ENCODE data around the gene SATL1.
"Not testable (repeated sequence)": the region's sequence is repeated elsewhere in the genome, so short reads cannot be mapped to it uniquely, and the experiment has no call there.

Gene SATL1

GRCh38 chrX:85243761-85244449 is at the start of gene SATL1, which contains the start of gene ZNF711:
SATL1 (minus strand) TSS chrX:85243779; CDS start chrX:85108968, 134,811 bp downstream.
ZNF711 (plus strand) TSS chrX:85243991; CDS start chrX:85247573, 3,582 bp downstream.
- peak; percentile 40 for DNase-seq

GRCh38 chrX:85288992-85289723 is 45.6 kb upstream of the SATL1 start:
- DNase-seq: no peak

GRCh38 chrX:85285286-85285685 is 41.7 kb upstream of the SATL1 start:
- DNase-seq: not testable (repeated sequence)

GRCh38 chrX:85244450-85245211 is 1.1 kb upstream of the SATL1 start:
- DNase-seq: no peak

- DNase-seq: no peak
Measured at GRCh38 chrX:85243155-85243554, 424 bp downstream of the SATL1 start.

- DNase-seq: no peak
Measured at GRCh38 chrX:85223359-85223758, 20.2 kb downstream of the SATL1 start.

GRCh38 chrX:85221361-85221760 is 22.2 kb downstream of the SATL1 start:
- DNase-seq: no peak

- no peak for DNase-seq
Measured at GRCh38 chrX:85215946-85216345, 27.6 kb downstream of the SATL1 start.

- no peak for DNase-seq
Measured at GRCh38 chrX:85213792-85214530, 29.6 kb downstream of the SATL1 start.

- DNase-seq: no peak
Measured at GRCh38 chrX:85203461-85203970, 40.1 kb downstream of the SATL1 start.

- DNase-seq: no peak
Measured at GRCh38 chrX:85196319-85196718, 47.3 kb downstream of the SATL1 start.

- no peak for DNase-seq
Measured at GRCh38 chrX:85159644-85160043, 83.9 kb downstream of the SATL1 start.

- no peak for DNase-seq
Measured at GRCh38 chrX:85140964-85141363, 102.6 kb downstream of the SATL1 start.

GRCh38 chrX:85139422-85139821 is 104.2 kb downstream of the SATL1 start:
- no peak for DNase-seq

GRCh38 chrX:85136409-85136808 is 107.2 kb downstream of the SATL1 start:
- DNase-seq: no peak

GRCh38 chrX:85115252-85115651 is 128.3 kb downstream of the SATL1 start:
- DNase-seq: no peak

- DNase-seq: no peak
Measured at GRCh38 chrX:85114776-85115175, 128.8 kb downstream of the SATL1 start.

- DNase-seq: no peak
Measured at GRCh38 chrX:85114171-85114570, 129.4 kb downstream of the SATL1 start.

GRCh38 chrX:85113746-85114145 is 129.8 kb downstream of the SATL1 start:
- DNase-seq: no peak

GRCh38 chrX:85112293-85112692 is 131.3 kb downstream of the SATL1 start:
- no peak for DNase-seq

GRCh38 chrX:85111347-85111746 is 132.2 kb downstream of the SATL1 start:
- no peak for DNase-seq

GRCh38 chrX:85109235-85109634 is 134.3 kb downstream of the SATL1 start:
- DNase-seq: no peak

- no peak for DNase-seq
Measured at GRCh38 chrX:85108165-85108564, 135.4 kb downstream of the SATL1 start.
